ENCODE measurements around the gene MOG.

The MOG gene

GRCh38 chr6:29656798-29657197 lies at the start of gene MOG:
MOG (plus strand) TSS chr6:29657092; CDS start chr6:29657210, 118 bp downstream.
- no peak for DNase-seq (ENCODE audit: low read depth)

DNA sequence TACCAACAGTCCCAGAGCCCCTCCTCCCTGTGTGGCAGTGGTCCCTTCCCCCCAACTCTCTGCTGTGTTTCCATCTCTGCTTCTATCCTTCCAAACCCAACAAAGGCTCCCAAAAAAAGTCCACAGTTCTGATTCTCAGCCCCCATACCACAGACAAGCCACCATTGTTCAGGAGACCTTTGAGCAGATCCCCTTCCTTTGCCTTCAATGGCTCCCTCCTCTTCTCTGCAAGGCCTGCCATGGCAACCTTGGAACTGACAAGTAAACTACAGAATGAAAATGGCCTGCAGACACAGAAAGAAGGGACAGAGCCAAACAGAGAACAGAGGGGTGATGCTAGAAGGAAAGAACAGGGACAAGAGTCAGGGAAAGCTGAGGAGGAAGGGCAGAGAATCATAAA lies 48.8 kb upstream of the MOG start:
- no peak for DNase-seq (ENCODE audit: low read depth)

GRCh38 chr6:29610540-29610939 lies 46.4 kb upstream of the MOG start:
- DNase-seq (ENCODE audit: low read depth): no peak

GRCh38 chr6:29611426-29611825 lies 45.5 kb upstream of the MOG start:
- DNase-seq (ENCODE audit: low read depth): no peak

- DNase-seq (ENCODE audit: low read depth): no peak
Measured at GRCh38 chr6:29617782-29618554, 38.9 kb upstream of the MOG start.

DNA sequence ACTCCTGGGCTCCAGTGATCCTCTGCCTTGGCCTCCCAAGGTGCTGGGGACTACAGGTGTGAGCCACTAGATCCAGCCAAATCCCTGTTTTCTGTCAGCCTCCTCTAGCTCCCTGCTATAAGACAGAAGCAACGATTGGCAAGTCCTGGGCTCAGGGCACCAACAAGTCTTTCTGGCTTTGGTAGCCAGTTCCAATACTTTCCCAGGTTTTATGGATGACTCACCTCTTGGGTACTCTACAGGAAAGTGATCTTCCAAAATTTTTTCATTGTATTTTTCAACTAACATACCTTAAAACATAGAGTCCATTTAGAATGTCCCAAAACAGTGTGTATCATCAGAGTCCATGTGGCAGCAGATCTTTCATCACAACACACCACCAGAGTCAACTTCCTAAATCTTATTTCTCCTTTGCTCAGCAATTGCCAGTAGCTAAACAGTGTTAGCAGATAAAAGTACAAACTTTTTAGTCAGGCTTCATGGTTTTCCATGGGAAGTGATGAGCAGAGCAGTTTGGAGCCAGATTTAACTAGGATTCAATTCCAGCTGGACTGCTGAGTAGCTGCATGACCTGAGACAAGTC lies 37.2 kb upstream of the MOG start:
- DNase-seq (ENCODE audit: low read depth): no peak

DNA sequence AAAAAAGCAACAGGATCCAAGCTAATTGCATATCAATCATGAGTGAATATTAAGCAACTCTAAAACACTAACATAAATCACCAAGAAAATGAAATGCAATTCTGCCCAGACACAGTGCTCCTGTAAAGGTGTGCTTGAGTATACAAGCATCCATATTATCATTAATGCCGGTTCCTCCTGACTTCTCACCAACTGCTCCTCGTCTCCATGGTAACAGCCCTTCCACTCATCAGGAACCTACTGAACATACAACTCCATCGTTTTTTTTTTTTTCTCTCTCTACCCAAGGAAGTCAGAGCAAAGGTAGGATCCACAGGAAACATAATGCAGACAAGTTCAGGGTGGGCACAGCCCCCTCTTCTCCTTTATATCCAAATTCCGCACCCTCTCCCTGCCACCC lies 36.3 kb upstream of the MOG start:
- no peak for DNase-seq (ENCODE audit: low read depth)

DNA sequence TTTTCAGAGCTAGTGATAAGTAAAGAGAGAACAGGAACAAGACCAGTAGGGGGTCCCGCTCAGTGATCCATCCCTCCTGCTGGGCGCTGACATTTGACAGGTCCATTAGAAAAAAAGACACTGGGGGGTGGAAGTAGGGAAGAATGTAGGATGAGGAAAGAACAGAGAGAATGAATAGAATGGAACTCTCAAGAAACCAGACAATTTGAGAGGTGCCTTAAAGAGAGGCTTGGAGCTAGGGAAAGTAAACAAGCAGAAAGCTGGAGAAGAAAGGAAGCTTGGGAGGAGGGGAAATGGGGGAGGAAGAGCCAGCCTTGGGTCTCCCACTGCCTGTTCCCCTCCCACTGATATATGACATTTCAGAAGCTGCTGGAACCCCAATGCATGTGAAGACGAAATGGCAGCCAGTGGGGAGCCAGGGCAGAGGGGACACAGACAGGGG lies 32.4 kb upstream of the MOG start:
- no peak for DNase-seq (ENCODE audit: low read depth)

DNA sequence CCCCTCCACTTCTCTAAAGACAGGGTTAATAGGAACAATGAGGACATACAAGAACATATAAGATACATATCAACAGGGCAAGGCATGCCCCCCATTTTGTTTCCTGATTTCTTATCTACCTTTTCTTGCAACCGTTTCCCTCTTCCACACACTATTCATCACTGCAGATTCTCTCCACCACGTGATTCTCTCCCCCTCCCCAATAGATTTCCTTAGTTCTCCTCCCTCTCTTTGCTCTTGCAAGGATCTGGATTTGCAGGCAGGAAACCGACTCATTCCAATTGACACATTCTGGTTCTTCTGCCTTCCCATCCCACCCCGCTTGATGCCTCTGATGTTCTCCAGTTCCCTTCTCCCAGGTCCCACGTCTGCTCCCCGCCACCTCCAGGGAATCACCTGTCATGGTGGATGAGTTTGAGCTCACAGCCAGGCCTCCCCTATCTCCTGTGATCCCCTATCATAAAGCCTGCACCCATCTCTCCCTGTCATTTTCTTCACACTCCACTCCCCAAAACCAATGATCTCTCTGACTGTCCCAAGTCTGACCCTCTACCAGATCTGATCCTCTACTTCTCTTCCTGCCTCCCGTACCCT lies 31.5 kb upstream of the MOG start:
- no peak for DNase-seq (ENCODE audit: low read depth)

DNA sequence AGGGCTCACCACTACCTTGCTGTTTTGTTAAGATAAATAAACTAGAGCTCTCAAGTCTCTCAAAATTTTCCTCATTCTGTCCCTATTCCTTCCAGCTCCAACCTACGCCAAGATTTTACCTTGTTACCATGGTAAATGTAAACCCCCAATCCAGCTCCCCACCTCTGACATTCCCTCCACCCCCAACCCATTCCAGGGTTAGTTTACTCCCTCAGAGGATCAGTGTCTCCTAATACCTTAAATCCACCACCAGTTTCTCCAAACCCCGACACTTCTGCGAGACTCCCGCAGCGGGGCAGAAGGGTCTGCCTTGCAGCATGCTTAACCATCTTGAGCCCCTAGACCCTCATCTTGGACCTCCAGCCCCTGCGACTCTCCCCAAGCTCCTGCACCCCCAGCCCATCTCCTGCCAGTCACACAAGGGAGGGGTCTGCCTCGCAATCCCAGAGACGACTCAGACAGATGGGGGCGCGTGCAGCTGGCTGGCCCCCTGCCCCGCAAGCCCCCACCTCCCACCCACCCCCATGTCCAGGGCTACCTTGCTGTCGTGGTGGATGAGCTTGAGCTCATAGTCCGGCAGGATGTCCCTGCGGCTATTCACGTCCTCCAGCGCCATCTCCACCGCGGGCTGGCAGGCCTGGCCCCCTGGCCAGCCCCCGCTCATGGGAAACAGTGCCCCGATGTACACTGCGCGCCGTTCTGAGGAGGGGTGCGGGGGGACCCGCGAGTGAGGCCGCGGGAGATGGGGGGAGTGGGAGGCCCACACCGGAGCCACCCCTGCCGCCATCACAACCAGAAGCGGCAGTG lies 29.7 kb upstream of the MOG start:
- DNase-seq (ENCODE audit: low read depth): no peak

GRCh38 chr6:29627755-29628418 lies 29.0 kb upstream of the MOG start:
- DNase-seq (ENCODE audit: low read depth): no peak

DNA sequence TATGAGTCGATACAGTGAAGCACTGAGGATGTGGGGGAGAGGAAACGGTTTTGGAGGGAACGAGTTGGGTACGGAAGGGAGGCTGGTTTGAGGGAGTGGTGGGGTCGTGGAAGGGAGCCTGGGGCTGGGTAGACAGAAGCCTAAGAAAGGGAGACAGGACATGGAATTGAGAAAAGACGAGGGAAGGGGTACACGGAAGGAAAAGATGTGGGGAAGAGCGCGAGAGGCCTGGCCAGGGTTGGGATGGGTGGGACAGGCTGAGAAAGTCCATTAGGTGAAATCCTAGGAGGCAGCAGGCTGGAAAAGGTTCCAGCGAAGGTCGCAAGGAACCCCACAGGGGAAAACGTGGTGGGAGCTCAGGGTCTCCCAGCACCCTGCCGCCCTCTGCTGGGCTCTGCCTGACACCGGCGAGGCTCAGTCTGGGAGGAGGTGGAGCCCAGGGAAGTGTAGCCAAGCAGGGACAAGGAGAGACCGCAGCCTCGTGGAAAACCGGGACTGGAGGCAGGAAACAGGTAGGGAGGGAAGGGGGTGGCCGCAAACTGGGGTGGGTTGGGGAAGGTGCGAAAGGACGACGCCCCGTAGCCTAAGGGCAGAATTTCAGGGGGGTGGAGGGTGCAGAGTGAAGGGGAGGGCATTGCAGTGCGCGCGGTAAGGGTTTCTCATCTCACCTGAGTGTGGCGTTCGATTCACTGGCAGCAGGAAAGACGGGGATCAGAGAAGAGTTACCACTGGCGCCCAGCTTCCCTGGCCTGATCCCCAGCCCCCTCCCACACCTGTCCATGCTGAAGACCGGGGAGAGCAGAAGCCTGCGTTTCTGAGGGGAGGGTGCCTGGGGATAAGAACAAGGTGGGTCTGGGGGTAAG lies 28.2 kb upstream of the MOG start:
- no peak for DNase-seq (ENCODE audit: low read depth)

GRCh38 chr6:29629571-29629970 lies 27.3 kb upstream of the MOG start:
- no peak for DNase-seq (ENCODE audit: low read depth)

- no peak for DNase-seq (ENCODE audit: low read depth)
Measured at GRCh38 chr6:29630315-29630714, 26.6 kb upstream of the MOG start.

DNA sequence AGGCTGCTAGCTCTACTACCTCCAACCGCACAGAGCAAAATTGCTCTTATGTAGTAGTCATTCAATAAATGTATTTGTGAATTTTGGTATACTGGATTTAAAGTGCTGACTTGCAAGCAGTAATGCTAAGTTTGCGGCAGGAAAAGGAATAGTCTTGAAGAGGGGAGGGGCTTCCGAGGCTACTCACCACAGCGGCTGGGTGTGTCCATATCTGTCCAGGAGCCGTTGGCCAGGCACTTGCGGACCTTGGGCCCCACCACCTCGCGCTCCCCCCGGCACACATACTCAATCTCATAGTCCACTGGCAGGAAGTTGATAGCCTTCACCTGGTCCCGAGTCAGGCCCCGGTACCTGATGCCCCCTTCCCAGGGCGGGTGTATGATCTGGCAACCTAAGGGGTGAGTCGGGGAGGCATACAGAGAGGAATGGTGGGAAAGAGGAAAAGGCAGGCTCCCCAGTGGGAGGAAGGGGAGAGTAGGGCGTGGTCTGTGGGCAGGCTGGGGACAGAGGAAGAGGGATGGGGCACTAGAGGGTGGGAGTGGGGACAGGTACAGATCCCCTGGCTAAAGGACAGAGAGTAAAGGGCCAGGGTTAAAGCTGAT lies 25.6 kb upstream of the MOG start:
- DNase-seq (ENCODE audit: low read depth): no peak

- DNase-seq (ENCODE audit: low read depth): no peak
Measured at GRCh38 chr6:29631860-29632731, 24.8 kb upstream of the MOG start.

DNA sequence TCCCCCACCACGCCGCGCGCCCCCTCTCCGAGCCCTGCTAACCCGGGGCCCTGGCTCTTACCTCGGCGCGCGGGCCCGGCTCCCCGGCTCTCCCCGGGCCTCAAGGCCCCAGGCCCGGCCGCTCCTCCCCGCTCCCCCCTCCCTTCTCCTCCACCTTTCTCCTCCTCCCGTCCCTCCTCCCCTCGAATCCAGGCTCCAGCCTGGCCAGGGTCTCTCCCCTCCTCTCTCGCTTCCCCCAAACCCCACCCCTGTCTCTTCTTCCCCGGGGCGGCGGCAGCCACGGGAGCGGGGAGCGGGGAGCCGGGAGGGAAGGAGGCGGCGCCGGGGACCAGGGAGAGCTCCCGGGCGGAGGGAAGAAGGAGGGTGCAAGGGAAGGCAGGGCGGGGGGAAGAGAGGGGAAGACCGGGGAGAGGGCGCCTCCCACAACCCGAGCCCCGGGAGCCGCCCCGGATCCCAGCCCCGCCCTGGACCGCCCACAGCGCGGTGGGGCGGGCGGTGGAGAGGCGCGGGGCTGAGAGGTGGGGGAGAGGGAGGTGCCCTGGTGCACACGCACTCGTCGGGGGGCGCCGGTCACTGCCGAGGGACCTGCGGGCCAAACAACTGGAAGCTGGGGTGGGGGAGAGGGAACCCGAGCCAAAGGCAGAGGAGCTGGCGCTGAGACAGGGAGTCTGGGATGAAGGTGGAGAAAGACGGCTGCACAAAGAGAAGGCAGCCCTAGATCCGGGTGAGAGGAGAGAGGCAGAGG lies 23.9 kb upstream of the MOG start, which contains the start of gene GABBR1:
Gene GABBR1, minus strand, starts transcription at position 395 of the 745 bp plus-strand sequence. CDS start 798 bp downstream, outside the sequence.
- DNase-seq (ENCODE audit: low read depth): peak; percentile 55

DNA sequence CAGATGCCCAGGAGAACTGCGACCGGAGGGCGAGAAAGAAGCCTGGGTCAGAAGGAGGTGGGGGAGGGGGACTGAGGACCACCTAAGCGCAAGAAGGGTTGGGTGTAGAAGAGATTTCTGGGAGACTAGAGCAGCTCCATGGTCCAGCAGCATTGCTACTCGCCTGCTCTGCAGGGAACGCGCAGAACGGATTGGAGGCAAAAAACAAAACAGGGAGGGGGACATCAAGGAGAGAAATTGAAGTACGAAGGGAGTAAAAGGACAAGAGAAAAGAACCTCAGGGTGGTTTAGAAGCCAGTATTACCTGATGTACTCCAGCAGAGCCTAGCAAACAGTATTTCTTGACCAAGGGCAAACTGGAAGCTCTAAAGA lies 23.4 kb upstream of the MOG start:
- no peak for DNase-seq (ENCODE audit: low read depth)

DNA sequence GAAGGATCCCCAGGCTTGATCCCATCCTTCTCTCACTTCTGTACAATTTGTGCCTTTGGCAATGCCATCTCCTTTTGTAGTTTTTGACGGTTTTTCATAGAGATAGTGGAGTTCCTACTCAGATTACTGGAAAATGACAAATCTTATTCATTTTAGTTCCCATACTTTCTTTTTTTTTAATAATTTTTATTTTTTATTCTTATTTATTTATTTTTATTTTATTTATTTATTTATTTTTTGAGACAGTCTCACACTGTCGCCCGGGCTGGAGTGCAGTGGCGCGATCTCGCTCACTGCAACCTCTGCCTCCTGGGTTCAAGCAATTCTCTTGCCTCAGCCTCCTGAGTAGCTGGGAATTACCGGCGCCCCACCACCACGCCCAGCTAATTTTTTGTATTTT lies 19.6 kb upstream of the MOG start:
- DNase-seq (ENCODE audit: low read depth): no peak

Measured in stimulated activated CD8-positive, alpha-beta memory T cell treated with anti-CD3 and anti-CD28 coated beads, Interleukin-4, amount 100 ng/mL, for 24 hours (primary cell).